Thymus (tissue), 11 donors: ENCODE results near the gene SYNJ1. TPM values are rescaled to one million over a fixed set of nuclear protein-coding genes. Genes with fewer than 3 reads are reported as not detected.

Source experiments
- DNase-seq, 9 donors: peaks; one replicate each; pipeline ENCODE4 v3.0.0-alpha.2; 2013; ENCODE audit warnings: low spot score in 9 of 9, low read depth in 6 of 9, missing footprints in 1 of 9
- H3K27ac ChIP-seq, 2 donors: one replicate each; pipeline ENCODE4 v1.5.1; 2013; ENCODE audit warnings: control low read depth in 1 of 2, low read depth in 1 of 2, low read length in 1 of 2, mild to moderate bottlenecking in 1 of 2, moderate library complexity in 1 of 2
- H3K27me3 ChIP-seq, 2 donors: one replicate each; pipeline ENCODE4 v1.5.1; 2013; ENCODE audit warnings: low read length in 1 of 2; ENCODE audit not compliant: control insufficient read depth in 2 of 2, insufficient read depth in 1 of 2
- H3K36me3 ChIP-seq, 2 donors: one replicate each; pipeline ENCODE4 v1.5.1; 2013; ENCODE audit warnings: low read length in 1 of 2, mild to moderate bottlenecking in 1 of 2, moderate library complexity in 1 of 2; ENCODE audit not compliant: control insufficient read depth in 2 of 2, insufficient read depth in 2 of 2
- H3K4me1 ChIP-seq, 2 donors: one replicate each; pipeline ENCODE4 v1.5.1; 2013; ENCODE audit warnings: low read length in 2 of 2; ENCODE audit not compliant: control insufficient read depth in 2 of 2, insufficient read depth in 2 of 2
- H3K4me3 ChIP-seq, 2 donors: one replicate each; pipeline ENCODE4 v1.5.1; 2013; ENCODE audit warnings: low read length in 2 of 2, control low read depth in 1 of 2, mild to moderate bottlenecking in 1 of 2
- H3K9me3 ChIP-seq, 2 donors: one replicate each; pipeline ENCODE4 v1.5.1; 2013; ENCODE audit warnings: low read length in 1 of 2, mild to moderate bottlenecking in 1 of 2; ENCODE audit not compliant: control insufficient read depth in 2 of 2, insufficient read depth in 1 of 2
- WGBS: extraction: QIAGEN DNeasy Blood & Tissue Kit; methylation state at CpG from one replicate; pipeline ENCODE4 v1.1.7; 2013; 5-methylcytosine and 5-hydroxymethylcytosine counted together
- polyA plus RNA-seq: library from polyadenylated mRNA; stranded (reverse); fragments of 200-250 nt; gene quantifications from one replicate; pipeline ENCODE4 v1.2.3, GENCODE V29; 2013
- total RNA-seq: library from RNA; stranded (reverse); fragments of 120-200 nt; gene quantifications from one replicate; pipeline ENCODE4 v1.2.4, GENCODE V29; 2013
- donor health status: healthy.

The SYNJ1 gene
- total and polyA plus RNA-seq, 2 donors = 4.1 to 15.0 TPM

- Histone ChIP-seq H3K27ac (no peak within 1 kb of the TSS), H3K9me3 (no peaks in the 10 kb centered on the region), H3K36me3 (no peaks in the 10 kb centered on the region), H3K4me1 (no peaks in the 10 kb centered on the region), H3K4me3 (no peak within 1 kb of the TSS), H3K27me3 (no peaks in the 10 kb centered on the region)
- WGBS = 92% methylated on average over 17 of the region's 17 CpGs
- DNase-seq = no peak
These were observed 142.6 kb downstream of the SYNJ1 start, which contains the start of gene TCP10L for GRCh38 chr21:32585042-32585710. TSS of gene TCP10L (minus strand) at chr21:32585523. CDS start at chr21:32584304, 1,219 bp downstream.

- no peak overlapping the region for H3K4me3 ChIP-seq
- DNase-seq = no peak
- no peak overlapping the region for H3K27ac ChIP-seq
- no peaks in the 10 kb centered on the region for H3K4me1 ChIP-seq
- no peaks in the 10 kb centered on the region for H3K36me3 ChIP-seq
- H3K27me3 ChIP-seq = no peaks in the 10 kb centered on the region
- WGBS = 89% methylated on average over 8 of the region's 8 CpGs
- no peaks in the 10 kb centered on the region for H3K9me3 ChIP-seq
These were observed 143.3 kb downstream of the SYNJ1 start for GRCh38 chr21:32584472-32584871.

- 97% methylated on average over 13 of the region's 13 CpGs for WGBS
These were observed 146.1 kb downstream of the SYNJ1 start for GRCh38 chr21:32581732-32582131.

GRCh38 chr21:32580949-32581348, 146.9 kb downstream of the SYNJ1 start:
- peaks cover 4 to 12% of the 10 kb centered on the region in 2 donors for H3K4me1 ChIP-seq
- no peak overlapping the region for H3K4me3 ChIP-seq
- DNase-seq = no peak
- no peak overlapping the region for H3K27ac ChIP-seq
- H3K9me3 ChIP-seq = no peaks in the 10 kb centered on the region
- peaks cover 0 to 2% of the 10 kb centered on the region in 2 donors for H3K27me3 ChIP-seq
- 99% methylated on average over 13 of the region's 13 CpGs for WGBS
- H3K36me3 ChIP-seq = no peaks in the 10 kb centered on the region

More at GRCh38 chr21:32581732-32582131, 146.1 kb downstream of the SYNJ1 start:
- Histone ChIP-seq H3K27ac (no peak overlapping the region), H3K4me3 (no peak overlapping the region), H3K27me3 (peaks cover 0 to 2% of the 10 kb centered on the region in 2 donors), H3K4me1 (peaks cover 4 to 12% of the 10 kb centered on the region in 2 donors), H3K36me3 (no peaks in the 10 kb centered on the region), H3K9me3 (no peaks in the 10 kb centered on the region)
- no peak for DNase-seq

Other genes starting within 250 kb of the SYNJ1 start
- 1.0 TPM for gene TCP10L, start 142.5 kb downstream of the SYNJ1 start, total RNA-seq
- gene TCP10L, start 142.5 kb downstream of the SYNJ1 start, polyA plus RNA-seq = 2.5 TPM
- 44.6 TPM for gene CFAP298, start 115.6 kb downstream of the SYNJ1 start, total RNA-seq
- gene CFAP298, start 115.6 kb downstream of the SYNJ1 start, polyA plus RNA-seq = 43.5 TPM
- gene PAXBP1, start 43.7 kb upstream of the SYNJ1 start, total RNA-seq = 52.1 TPM
- gene PAXBP1, start 43.7 kb upstream of the SYNJ1 start, polyA plus RNA-seq = 68.6 TPM